ENCODE results near the gene SNX30.

The SNX30 gene, protein sequence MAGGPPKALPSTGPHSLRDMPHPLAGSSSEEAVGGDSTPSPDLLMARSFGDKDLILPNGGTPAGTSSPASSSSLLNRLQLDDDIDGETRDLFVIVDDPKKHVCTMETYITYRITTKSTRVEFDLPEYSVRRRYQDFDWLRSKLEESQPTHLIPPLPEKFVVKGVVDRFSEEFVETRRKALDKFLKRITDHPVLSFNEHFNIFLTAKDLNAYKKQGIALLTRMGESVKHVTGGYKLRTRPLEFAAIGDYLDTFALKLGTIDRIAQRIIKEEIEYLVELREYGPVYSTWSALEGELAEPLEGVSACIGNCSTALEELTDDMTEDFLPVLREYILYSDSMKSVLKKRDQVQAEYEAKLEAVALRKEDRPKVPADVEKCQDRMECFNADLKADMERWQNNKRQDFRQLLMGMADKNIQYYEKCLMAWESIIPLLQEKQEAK

DNA sequence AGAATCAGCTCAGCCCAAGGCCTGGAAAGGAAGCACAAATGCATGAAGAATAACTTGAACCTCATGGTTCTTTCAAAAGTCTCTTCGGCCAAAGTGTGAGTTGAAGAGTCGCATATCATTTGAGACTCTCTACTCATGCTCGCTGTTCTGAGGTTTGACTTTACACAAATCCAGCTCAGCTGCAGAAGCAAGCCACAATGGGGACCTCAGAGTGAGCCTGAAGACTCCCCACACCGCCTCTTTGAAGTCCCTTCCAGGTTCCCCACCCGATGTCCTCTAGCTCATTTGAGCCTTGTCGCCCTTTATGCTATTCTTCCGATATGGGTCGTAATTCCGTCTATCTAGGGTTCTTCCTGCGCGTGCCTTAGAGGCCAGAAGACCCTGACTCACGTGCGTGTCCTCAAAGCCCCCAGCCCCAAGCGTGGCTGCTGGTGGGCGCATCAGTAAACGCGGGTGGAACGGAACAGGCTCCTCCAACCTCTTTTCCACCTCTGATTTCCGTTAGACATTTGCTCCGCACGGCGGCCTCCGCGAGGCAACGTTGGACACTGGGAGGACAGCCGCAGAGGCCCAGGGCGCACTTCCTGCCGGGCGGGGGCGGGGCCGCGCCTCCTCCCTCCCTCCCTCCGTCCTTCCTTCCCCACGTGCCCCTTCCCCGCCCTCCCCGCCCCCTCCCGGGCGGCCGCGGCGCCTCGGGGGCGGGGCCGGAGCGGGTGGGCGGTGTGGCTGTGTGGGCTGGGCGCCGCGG, at the start of gene SNX30:
Gene SNX30, plus strand, starts transcription at position 745 of the 748 bp plus-strand sequence. CDS start 242 bp downstream, outside the sequence.
- in situ Hi-C loops (cut with HindIII; ENCODE audit: low sequenced_read_pairs), result no loop called here
- H3K4me3 ChIP-seq (ENCODE audit: low read depth, low read length), result peak within 1 kb of the TSS; percentile 90
- TF ChIP-seq, protein P1, sequence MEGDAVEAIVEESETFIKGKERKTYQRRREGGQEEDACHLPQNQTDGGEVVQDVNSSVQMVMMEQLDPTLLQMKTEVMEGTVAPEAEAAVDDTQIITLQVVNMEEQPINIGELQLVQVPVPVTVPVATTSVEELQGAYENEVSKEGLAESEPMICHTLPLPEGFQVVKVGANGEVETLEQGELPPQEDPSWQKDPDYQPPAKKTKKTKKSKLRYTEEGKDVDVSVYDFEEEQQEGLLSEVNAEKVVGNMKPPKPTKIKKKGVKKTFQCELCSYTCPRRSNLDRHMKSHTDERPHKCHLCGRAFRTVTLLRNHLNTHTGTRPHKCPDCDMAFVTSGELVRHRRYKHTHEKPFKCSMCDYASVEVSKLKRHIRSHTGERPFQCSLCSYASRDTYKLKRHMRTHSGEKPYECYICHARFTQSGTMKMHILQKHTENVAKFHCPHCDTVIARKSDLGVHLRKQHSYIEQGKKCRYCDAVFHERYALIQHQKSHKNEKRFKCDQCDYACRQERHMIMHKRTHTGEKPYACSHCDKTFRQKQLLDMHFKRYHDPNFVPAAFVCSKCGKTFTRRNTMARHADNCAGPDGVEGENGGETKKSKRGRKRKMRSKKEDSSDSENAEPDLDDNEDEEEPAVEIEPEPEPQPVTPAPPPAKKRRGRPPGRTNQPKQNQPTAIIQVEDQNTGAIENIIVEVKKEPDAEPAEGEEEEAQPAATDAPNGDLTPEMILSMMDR (IDR thresholded peaks at IDR 0.05; ENCODE audit: low read depth, low read length, missing control alignments), result no peak
- peak; percentile 52 for DNase-seq (ENCODE audit: low read depth)

DNA sequence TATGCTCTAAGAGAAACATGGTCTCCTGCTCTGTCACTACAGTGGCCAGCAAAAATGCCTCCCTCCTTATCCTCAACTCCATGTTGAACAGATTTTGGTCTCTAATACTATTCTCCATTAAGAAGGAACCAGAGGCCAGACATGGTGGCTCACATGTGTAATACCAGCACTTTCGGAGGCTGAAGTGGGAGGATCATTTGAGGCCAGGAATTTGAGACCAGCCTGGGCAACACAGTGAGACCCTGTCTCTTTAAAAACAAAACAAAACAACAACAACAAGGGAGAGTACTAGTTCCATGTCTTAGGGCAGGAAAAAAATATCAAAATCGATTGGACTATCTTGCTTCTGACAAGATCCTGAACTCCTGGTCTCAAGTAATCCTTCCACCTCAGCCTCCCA, 47.3 kb upstream of the SNX30 start:
- in situ Hi-C loops (cut with HindIII; ENCODE audit: low sequenced_read_pairs), result no loop called here
- TF ChIP-seq, protein P1 (IDR thresholded peaks at IDR 0.05; ENCODE audit: low read depth, low read length, missing control alignments), result no peak
- no peak for DNase-seq (ENCODE audit: low read depth)

DNA sequence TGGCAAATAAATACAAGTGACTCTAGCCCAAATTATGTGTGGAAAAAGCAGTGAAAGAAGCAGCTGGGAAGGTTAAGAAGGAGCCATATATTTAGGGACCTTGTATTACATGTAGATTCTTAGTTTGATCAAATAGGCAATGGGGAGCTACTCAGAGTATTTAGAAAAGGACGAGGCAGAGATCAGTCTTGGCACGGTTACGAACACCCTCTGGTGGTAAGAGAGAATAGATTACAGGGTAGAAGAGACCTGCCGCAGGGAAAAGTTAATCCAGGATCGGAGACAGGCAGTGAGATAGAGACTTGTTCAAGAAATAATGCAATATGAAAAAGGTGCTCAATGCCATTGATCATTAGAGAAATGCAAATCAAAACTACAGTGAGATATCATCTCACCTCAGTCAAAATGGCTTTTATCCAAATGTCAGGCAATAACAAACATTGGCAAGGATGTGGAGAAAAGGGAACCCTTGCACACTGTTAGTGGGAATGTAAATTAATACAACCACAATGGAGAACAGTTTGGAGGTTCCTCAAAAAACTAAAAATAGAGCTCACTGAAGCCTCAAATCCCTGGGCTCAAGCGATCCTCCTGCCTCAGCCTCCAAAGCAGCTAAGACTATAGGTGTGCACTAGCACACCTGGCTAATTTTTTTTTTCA, 44.7 kb upstream of the SNX30 start:
- no peak overlapping the region for H3K4me3 ChIP-seq (ENCODE audit: low read depth, low read length)
- TF ChIP-seq, protein P1 (IDR thresholded peaks at IDR 0.05; ENCODE audit: low read depth, low read length, missing control alignments), result peak; percentile 61
- DNase-seq (ENCODE audit: low read depth), result peak; percentile 46
- in situ Hi-C loops (cut with HindIII; ENCODE audit: low sequenced_read_pairs), result no loop called here

More for the DNA sequence above, 47.3 kb upstream of the SNX30 start:
- H3K4me3 ChIP-seq (ENCODE audit: low read depth, low read length), result no peak overlapping the region

DNA sequence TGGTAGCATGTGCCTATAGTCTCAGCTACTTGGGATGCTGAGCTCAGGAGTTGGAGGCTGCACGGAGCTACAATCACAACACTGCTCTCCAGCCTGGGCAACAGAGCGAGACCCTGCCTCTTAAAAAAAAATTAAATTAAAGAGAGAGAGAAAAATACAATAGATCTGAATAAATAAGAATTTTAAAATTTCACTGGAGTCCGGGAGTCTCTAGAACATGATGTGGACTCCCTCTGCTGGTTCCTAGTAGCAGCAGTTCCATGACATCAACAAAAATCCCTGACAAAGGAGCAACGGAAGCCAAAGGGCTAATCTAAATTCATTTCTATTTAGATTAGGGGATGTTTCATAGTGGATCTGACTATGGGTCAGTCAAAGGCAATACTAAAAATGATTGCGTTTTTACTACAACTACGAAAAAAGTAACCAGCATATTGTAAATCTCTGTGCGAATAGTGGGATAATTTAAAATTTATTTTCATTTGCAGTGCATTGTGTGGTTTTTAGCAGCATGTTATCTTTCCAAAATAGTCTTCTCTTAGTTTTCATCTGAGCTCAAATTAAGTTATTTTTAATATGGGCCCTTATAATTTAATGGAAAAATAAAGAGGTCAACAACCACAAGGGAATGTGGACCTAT, 39.4 kb upstream of the SNX30 start:
- TF ChIP-seq, protein P1 (IDR thresholded peaks at IDR 0.05; ENCODE audit: low read depth, low read length, missing control alignments), result peak; percentile 85
- H3K4me3 ChIP-seq (ENCODE audit: low read depth, low read length), result no peak overlapping the region
- in situ Hi-C loops (cut with HindIII; ENCODE audit: low sequenced_read_pairs), result loop anchor here (10.0 kb wide), 1 partner anchor 616 kb away; no protein-coding TSS in a partner anchor
- peak; percentile 39 for DNase-seq (ENCODE audit: low read depth)

DNA sequence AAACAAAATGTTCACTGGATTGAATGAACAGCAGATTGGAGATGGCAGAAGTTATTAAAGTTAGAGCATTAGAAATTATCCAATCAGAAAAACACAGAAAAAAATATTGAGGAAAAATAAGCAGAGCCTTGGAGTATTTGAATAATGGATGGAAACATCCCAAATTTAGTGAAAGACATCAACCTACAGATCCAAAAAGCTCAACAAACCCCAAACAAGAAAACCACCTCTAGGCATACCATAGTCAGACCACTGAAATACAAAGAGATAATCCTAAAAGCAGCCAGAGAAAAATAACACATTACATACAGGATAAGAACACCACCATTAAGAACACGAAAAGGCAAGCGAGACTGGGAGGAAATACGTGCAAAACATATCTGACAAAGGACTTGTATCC, 37.9 kb upstream of the SNX30 start:
- no peak for DNase-seq (ENCODE audit: low read depth)
- H3K4me3 ChIP-seq (ENCODE audit: low read depth, low read length), result no peak overlapping the region
- TF ChIP-seq, protein P1 (IDR thresholded peaks at IDR 0.05; ENCODE audit: low read depth, low read length, missing control alignments), result no peak
- in situ Hi-C loops (cut with HindIII; ENCODE audit: low sequenced_read_pairs), result loop anchor here (10.0 kb wide), 1 partner anchor 618 kb away; no protein-coding TSS in a partner anchor

Data from astrocyte of the cerebellum (primary cell).